GM19025 (cell line): ENCODE measurements around the gene LPP.

Experiments used
- ATAC-seq: cut with Tn5 transposase; IDR thresholded peaks from one replicate; pipeline ENCODE4 v1.9.1; 2021; ENCODE audit warnings: mild to moderate bottlenecking, low read depth, moderate library complexity; ENCODE audit not compliant: unreplicated experiment

Gene LPP

DNA sequence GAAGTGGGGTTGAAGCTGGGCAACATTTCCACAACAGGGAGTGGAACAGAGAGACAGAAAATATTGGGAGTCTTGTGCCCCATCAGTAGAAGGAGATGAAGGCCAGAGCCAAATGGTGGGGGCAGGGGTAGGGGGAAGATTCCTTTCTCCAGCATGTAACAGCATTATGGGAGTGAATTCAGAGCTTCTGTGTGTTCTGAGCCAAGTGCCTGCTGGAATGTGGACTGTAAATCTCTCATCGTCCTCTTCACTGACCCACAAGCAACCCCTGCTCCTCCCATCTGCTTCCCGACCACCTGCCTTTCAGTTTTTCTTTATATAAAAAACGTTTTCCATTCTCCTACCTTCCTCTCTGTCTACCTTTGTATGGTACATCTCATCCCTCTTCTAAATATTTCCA lies 673.6 kb downstream of the LPP start:
- no peak for ATAC-seq

DNA sequence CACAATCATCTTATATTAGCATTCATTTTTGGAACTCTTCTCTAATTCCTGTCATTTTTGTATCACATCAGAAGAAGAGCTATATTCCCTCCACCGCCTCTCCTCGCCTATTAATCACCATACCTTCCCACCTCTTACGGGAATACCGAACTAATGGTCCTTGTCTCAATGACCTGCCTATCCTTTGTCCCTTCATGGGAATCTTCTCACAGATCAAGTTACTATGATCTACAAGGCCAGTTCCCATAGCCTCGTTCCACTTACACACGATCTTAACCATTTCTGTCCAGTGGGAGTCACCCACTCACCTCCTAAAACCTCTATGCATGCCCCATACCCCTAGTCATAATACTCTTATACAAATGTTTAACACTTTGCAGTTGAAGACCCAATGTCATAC lies 675.2 kb downstream of the LPP start:
- no peak for ATAC-seq

DNA sequence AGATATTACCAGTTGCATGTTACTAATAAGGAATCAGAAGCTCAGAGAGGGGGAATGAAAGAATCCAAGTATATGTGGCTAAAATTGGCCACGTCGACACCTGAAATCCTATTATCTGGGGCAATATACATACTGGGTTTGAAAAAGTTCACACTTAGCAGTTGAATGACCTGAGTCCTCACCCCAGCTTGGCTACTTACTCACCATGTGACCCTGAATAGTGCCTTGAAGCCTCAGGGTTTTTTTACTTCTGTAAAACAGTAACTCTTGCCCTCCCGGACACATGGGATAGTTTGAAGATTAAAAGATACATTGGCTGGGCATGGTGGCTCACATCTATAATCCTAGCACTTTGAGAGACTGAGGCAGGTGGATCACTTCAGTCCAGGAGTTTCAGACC lies 675.6 kb downstream of the LPP start:
- ATAC-seq: no peak

DNA sequence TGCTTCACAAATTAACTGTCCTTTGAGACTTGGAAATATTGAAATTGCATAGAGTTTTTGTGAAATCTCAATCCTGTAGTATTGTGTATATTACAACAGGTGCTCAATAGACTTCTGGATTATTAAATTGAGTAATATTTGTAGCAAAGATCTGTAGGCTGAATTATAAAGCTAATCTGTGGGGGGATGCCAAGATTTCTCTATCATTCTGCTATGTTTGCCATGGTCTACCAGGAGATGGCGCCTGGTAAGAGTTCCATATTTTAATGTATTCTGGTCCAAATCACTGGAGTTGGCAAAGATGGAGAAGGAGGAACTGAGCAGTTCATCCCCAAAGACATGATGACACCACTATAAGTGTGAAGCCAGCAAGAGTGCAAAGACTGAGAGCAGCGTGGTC lies 676.9 kb downstream of the LPP start:
- ATAC-seq: no peak

DNA sequence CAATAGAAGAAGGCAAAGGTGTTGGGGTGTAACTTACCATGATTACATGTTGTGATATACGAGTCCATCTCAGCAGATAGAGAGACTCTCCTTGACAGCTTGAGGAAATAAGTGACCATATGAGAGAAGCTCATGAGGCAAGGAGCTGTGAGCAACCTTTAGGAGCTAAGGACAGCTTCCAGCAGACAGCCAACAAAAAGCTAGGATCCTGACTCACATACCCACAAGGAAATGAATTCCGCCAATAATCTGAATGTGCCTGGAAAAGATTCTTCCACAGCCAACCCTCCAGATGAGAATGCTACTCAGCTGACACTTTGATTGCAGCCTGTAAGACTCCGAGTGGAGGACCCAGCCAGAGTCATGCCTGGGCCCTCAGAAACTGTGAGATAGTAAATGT lies 678.2 kb downstream of the LPP start:
- ATAC-seq: no peak

DNA sequence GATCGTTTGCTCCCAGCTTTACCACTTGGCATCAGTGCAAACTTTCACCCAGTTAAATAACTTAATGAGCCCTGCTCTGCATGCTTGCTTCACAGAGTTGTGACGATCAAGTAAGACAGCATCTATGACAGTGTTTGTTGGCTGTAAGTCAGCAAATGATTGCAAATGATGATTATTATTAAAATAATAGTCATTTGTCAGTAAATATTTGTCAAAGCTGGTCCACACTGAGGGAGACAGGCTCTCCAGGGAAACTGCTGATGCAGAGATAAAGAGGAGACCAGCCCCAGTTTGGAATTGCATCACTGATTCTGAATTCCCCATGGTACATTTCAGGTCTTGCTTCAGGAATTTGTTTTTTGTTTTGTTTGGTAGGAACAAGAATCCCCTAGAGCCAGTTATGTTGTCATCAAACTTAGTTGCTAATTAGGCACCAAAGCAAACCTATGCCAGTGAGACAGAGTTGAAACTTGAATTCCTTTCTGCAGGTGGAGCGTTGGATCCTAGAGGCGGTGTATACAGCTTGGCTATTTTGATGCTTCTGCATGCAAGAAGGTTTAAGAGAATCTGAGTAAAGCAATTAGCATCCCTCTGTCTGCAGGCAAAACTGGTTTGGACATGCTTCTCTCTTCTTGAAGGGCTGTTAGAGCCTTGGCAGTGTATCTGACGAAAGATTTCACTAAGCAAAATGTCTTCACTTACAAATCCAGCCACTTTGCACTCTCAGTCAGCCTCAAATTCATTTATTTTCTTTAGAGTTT lies 679.2 kb downstream of the LPP start:
- no peak for ATAC-seq

DNA sequence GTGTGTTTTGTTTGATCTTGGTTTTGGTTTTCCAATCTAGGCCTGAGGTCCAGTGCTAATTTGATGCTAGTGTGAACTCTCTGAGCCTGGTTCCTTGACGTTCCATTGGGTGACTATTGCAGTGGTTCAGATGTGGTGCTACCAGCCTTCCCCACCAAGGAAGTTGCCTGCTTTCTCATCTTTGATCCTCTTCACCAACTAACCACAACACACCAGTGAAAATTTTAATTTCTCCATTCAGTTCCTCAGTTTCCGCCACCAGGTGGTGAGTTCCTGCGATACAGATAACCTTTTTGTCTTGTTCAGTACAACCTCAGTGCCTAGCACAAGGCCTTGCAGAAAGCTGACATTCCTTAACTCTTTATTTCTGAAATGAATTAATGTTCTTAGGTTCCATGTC lies 680.4 kb downstream of the LPP start:
- no peak for ATAC-seq

DNA sequence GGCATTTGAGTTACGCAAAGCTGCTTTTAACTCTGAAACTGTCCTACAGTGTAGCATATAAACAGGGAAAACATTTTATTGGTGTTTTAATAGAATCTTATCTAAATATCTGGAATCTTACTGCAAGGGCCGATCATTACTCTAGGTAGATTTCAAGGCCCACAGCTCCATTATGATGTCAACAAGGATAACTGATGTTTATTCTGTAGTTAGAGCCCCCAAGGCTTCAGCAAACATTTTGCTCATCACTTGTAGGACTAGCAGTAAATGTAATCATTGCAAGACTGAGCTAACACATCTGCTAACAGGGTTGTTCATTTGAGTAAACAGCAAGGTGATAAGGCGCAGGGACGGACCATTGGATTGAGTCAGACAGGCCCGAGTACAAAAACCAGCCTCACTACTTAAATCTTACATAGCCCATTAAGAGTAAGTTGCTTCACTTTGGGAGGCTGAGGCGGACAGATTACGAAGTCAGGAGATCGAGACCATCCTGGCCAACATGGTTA lies 685.3 kb downstream of the LPP start:
- ATAC-seq: no peak

DNA sequence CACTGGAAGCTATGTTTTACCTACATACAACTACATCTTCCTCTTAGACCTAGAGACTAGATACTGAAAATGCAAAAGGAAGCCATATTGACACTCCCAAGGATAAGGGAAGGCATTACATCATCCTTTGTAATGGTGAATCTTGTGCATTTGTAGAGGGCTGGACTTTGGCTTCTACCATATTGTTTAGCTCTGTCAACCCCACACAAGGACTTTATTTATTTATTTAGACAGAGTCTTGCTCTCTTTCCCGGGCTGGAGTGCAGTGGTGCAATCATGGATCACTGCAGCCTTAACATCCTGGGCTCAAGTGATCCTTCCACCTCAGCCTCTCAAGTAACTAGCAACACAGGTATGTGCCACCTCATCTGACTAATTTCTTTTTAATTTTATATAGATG lies 686.3 kb downstream of the LPP start:
- no peak for ATAC-seq

DNA sequence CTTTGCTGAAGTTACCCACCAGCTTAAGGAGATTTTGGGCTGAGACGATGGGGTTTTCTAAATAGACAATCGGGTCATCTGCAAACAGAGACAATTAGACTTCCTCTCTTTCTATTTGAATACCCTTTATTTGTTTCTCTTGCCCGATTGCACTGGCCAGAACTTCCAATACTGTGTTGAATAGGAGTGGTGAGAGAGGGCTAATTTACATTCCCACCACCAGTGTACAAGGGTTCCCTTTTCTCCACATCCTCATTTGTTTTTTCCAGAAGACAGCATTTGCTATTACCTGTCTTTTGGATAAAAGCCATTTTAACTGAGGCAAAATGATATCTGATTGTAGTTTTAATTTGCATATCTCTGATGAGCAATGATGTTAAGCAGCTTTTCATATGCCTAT lies 687.9 kb downstream of the LPP start:
- ATAC-seq: no peak

DNA sequence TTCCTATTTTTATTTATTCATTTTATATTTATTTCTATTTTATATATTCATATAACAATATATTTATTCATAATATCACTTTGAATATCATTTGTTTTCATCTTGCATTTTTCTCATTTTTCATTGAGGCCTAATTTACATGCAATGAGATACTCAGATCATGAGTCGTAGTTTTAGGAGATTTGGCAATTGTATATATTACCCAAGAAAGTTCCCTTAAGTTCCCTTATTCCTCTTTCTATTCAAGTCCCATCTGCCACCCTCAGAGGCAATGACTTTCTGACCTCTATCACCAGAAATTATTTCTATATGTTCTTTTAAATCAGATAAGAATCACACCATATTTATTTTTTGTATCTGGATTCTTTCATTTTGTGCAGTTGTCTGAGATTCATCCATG lies 688.7 kb downstream of the LPP start:
- ATAC-seq: no peak

DNA sequence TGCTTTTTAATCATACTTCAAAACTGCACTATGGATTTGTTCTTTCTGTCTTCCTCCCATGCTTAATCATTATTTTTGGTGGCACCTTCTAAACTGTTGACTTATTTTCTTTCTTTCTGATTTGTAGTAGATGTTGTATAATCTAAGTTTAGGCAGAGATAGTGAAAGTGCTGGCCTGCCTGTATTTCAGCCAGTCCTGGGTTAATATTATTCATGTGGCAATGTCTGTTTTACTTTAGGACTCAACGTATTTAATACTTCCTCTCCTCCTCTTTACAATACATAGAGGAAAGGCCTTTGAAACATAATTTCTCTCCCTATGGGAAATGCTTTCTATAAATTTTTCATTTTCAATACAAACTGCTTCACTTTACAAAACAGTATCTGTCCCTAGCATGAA lies 690.1 kb downstream of the LPP start:
- ATAC-seq: no peak

DNA sequence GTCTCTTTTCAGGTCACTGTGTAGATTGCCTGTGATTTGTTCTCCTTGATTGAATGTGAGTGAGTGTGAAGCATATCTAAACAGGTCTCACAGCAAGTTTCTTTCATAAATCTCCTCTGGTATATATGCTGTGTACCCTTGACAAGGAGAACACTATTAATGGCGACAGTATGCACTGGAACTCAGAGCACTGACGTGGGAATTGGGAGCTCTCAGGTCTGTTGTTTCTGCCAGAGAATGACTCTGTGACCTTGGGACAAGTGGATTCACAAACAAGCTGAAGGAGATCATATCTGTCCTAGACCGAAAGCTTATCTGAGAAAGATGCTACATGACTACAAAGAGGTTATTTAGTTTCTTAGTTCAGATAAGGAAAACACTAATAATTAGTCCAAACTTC lies 691.6 kb downstream of the LPP start:
- no peak for ATAC-seq

DNA sequence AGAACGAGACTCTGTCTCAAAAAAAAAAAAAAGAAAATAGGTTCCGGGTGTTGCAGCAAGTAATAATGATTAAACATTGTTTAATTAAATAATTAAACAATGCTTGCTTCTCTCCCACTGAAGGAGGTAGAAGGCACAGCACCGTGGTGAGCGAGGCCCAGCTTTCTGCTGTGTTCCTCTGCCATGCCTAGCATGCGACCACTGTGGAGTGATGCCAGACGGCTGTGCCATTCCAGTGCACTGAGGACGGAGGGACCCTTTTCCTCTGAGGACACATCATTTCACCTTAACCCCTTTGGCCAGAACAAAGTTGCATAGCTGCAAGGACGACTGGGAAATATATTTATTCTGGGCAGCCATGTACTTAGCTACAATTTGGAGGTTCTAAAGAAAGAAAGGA lies 695.0 kb downstream of the LPP start:
- no peak for ATAC-seq

DNA sequence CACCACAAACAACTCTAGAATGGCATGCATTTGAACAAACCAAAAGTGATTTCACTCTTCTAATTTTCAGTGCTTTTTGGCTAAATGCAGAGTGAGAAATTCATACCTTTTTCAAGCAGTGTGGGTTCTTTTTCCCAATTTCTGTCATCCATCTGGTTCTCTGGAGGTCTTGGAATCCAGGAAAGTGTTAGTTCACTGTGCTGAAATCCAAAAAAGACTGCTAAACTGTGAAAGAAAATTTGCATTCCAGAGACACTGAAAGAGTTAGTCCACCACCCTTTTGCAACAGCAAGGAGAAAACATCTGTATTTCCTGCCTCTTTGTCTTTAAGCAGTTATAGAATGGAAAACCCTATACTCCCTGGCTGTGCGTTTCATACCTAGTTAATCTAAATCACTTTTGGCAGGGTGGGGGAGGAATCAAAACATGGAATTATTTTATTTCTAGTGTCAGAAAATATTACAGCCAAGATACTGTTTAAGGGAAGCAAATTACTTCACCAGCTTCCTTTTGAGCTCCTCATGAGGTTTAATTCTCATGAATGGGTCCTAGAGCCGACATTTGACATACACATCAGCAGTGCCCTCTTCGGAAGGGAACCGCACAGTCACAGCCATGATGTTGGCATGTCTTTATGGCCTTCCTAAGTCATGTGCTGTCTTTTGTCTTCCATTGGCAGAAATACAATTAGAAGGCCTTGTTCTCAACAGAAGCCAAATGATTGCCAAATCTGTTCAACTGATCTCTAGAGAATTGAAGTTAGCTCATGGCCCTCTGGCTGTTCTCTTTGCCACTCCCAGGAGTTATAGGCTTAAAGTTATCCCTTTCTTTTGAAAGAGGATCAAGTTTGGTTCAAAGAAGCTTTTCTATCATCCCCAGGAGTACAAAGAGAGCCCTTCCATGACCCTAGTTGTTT lies 700.2 kb downstream of the LPP start:
- ATAC-seq: no peak

DNA sequence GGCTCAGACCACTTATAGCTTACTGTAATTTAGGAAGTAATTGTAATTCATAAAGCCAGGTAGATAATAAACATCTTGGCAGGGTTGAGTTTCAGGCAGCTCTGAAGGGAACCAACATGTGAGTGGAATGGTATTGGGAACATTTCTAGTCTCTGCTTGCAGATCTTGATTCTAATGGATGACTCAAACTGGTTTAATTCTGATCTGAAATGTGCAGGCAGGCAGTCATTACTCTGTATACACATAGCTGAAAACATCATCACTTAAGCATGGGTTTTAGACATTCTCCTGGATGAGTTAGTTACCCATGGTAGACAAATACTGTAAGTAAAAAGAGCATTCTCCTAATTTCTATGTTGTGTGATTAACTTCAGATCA lies 700.8 kb downstream of the LPP start:
- ATAC-seq: no peak

DNA sequence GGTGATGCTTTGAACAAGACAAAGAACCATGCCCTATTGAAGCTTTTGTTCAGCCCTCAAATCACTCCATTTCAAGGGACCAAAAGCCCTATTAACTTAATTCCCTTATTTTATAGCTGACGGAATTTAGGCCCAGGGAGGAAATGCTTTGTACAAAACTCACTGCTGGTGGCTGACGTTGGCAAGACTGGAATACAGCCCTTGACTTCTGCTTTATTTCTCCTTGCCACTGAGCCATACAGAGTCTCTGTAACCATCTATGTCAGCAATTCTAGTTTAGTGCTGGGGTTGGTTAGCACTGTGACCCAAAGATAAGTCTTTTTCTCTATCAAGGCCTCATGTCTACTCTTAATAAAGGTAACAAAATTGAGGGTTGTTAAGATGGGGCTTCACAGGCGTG lies 701.7 kb downstream of the LPP start:
- no peak for ATAC-seq

DNA sequence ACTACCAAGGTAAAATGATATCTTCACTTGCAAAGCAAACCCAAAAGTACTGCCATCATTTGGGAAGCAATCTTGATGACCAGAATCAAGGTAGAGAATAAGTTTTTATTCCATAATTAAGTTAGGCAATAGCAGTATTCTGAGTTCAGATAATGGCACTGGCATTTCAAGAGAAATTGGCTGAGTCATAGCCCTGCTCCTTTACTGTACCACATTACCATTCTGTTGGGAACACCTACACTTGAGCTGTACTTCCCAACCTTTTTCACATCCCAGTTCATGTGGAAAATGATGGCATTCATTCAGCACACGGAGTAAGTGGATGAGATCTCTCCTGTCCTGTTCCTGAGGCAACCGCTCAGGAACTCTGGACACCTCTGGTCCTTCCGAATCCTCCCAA lies 706.2 kb downstream of the LPP start:
- no peak for ATAC-seq

DNA sequence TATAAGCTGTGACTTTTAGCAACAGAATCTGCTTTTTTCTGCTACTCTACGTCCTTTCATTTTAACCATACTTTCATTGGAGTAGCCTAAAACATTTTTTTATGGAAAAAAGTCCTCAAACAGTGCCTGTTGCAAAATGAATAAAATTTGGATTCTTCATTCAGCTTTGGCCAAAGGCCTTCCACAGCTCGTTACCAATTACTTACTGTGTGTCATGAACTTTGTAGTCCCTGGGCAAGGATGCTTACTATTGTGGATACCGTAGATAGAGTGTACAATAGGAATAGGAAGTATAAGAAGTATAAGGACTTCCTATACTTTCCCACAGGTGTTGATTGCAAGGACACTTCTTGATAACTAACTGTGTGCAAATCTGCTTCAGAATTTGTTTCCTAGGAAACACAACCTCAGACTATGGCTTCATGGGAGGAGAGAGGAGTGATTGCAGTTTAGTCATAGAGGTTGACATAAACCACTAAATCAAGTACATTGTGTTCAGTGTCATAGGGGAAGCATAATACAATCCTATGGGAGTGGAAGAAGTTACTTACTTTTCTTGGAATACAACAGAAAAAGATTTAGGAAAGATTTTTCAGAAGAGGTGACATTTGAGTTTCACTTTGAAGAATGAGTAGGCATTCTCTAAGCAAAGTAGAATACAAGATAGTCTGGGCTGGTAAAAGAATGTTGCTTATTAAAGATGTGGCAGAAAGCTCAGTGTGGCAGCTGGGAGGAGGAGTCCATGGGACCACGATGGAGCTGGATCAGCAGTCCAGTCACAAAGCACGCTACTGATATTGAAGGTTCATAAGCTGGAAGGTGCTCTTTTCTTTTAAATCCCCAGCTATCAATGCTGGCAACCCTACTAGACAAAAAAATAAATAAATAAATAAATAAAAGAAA lies 708.1 kb downstream of the LPP start:
- ATAC-seq: no peak

DNA sequence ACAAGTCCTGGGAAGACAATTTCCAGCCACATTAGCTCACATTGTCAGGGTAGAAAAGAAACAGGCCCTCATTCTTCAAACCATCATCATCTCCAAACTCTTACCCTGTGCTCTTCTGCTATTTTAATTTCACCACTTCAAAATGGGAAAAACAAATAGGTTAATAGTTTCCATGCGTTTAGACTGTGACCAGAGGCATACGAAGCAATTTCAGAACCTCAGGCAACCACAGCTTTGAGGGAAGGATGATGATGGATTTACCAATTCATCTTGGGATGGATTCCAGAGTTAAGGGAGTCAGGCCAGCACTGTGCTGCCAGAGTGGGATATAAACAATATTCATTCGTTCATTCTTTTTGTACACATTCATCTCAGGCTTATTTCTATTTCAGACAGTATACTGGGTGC lies 710.0 kb downstream of the LPP start:
- ATAC-seq: no peak
